HEK293 (cell line): ENCODE measurements around the gene RPS29.
A peak's percentile ranks its signal among the peaks of the same experiment; 100 is the strongest.

Experiments used
- BCL11A ChIP-seq: fragments of 450-650 bp; formaldehyde crosslinking; IDR thresholded peaks from 2 replicates; pipeline ENCODE4 v1.5.1; 2016; ENCODE audit warnings: low read depth, missing biosample characterization, missing genetic modification characterization
- CTCF ChIP-seq: fragments of 450-650 bp; formaldehyde crosslinking; IDR thresholded peaks from 2 replicates; pipeline ENCODE4 v1.5.1; 2016; ENCODE audit warnings: missing biosample characterization, missing genetic modification characterization
- EGR2 ChIP-seq: fragments of 450-650 bp; formaldehyde crosslinking; IDR thresholded peaks from 2 replicates; pipeline ENCODE4 v1.5.1; 2016; ENCODE audit warnings: low read depth, missing biosample characterization, missing genetic modification characterization
- GLI4 ChIP-seq: fragments of 450-650 bp; formaldehyde crosslinking; IDR thresholded peaks from 2 replicates; pipeline ENCODE4 v1.5.1; 2016; ENCODE audit warnings: missing biosample characterization, missing genetic modification characterization
- KLF9 ChIP-seq: fragments of 450-650 bp; formaldehyde crosslinking; IDR thresholded peaks from 2 replicates; pipeline ENCODE4 v1.5.1; 2016; ENCODE audit warnings: missing biosample characterization, missing genetic modification characterization, low read depth
- PATZ1 ChIP-seq: fragments of 450-650 bp; formaldehyde crosslinking; IDR thresholded peaks from 2 replicates; pipeline ENCODE4 v1.5.1; 2016; ENCODE audit warnings: missing biosample characterization, missing genetic modification characterization
- REST ChIP-seq: fragments of 450-650 bp; formaldehyde crosslinking; IDR thresholded peaks from 2 replicates; pipeline ENCODE4 v1.5.1; 2016; ENCODE audit warnings: missing biosample characterization, missing genetic modification characterization
- TRIM28 ChIP-seq: IDR thresholded peaks from 2 replicates; pipeline ENCODE4 v1.6.1; 2011; ENCODE audit warnings: low read length, control low read depth, borderline replicate concordance
- ZBTB11 ChIP-seq: fragments of 450-650 bp; formaldehyde crosslinking; conservative IDR thresholded peaks from 2 replicates; pipeline ENCODE4 v1.5.1; 2016; ENCODE audit warnings: low read depth, missing biosample characterization, missing genetic modification characterization
- ZBTB48 ChIP-seq: fragments of 450-650 bp; formaldehyde crosslinking; IDR thresholded peaks from 2 replicates; pipeline ENCODE4 v1.5.1; 2016; ENCODE audit warnings: missing biosample characterization, missing genetic modification characterization
- ZBTB6 ChIP-seq: fragments of 450-650 bp; formaldehyde crosslinking; IDR thresholded peaks from 2 replicates; pipeline ENCODE4 v1.5.1; 2017; ENCODE audit warnings: missing biosample characterization, missing genetic modification characterization
- ZBTB8A ChIP-seq: fragments of 450-650 bp; formaldehyde crosslinking; IDR thresholded peaks from 2 replicates; pipeline ENCODE4 v1.5.1; 2016; ENCODE audit warnings: missing biosample characterization, missing genetic modification characterization
- ZFHX2 ChIP-seq: fragments of 450-650 bp; formaldehyde crosslinking; conservative IDR thresholded peaks from 2 replicates; pipeline ENCODE4 v1.5.1; 2016; ENCODE audit warnings: missing biosample characterization, missing genetic modification characterization
- ZNF10 ChIP-seq: fragments of 450-650 bp; formaldehyde crosslinking; IDR thresholded peaks from 2 replicates; pipeline ENCODE4 v1.5.1; 2017; ENCODE audit warnings: missing biosample characterization, missing genetic modification characterization
- ZNF2 ChIP-seq: fragments of 450-650 bp; formaldehyde crosslinking; IDR thresholded peaks from 2 replicates; pipeline ENCODE4 v1.5.1; 2016; ENCODE audit warnings: missing biosample characterization, missing genetic modification characterization
- ZNF211 ChIP-seq: fragments of 450-650 bp; formaldehyde crosslinking; IDR thresholded peaks from 2 replicates; pipeline ENCODE4 v1.5.1; 2016; ENCODE audit warnings: low read depth, missing biosample characterization, missing genetic modification characterization
- ZNF274 ChIP-seq, 2 experiments: fragments of 200-500 bp in 1 of 2; fragments of 450-650 bp in 1 of 2; sonication (Bioruptor generic) in 1 of 2; formaldehyde crosslinking in 1 of 2; IDR thresholded peaks; 2 replicates each; pipeline versions ENCODE4 v1.5.1 to v1.6.1; 2014 to 2016; ENCODE audit warnings: borderline replicate concordance in 1 of 2, inconsistent platforms in 1 of 2, low read length in 1 of 2, missing biosample characterization in 1 of 2, missing genetic modification characterization in 1 of 2
- ZNF335 ChIP-seq: fragments of 450-650 bp; formaldehyde crosslinking; conservative IDR thresholded peaks from 2 replicates; pipeline ENCODE4 v1.5.1; 2016; ENCODE audit warnings: missing biosample characterization, missing genetic modification characterization
- ZNF596 ChIP-seq: fragments of 450-650 bp; IDR thresholded peaks from 2 replicates; pipeline ENCODE4 v1.5.0; 2018; ENCODE audit warnings: missing biosample characterization, mild to moderate bottlenecking, missing genetic modification characterization, moderate library complexity
- ZNF623 ChIP-seq: fragments of 450-650 bp; formaldehyde crosslinking; IDR thresholded peaks from 2 replicates; pipeline ENCODE4 v1.5.1; 2016; ENCODE audit warnings: missing biosample characterization, missing genetic modification characterization
- ZNF658 ChIP-seq: fragments of 450-650 bp; formaldehyde crosslinking; IDR thresholded peaks from 2 replicates; pipeline ENCODE4; 2016; ENCODE audit warnings: missing biosample characterization, missing genetic modification characterization
- ZNF660 ChIP-seq: fragments of 450-650 bp; IDR thresholded peaks from 2 replicates; pipeline ENCODE4 v1.5.1; 2018; ENCODE audit warnings: missing biosample characterization, mild to moderate bottlenecking, missing genetic modification characterization
- ZNF677 ChIP-seq: fragments of 450-650 bp; IDR thresholded peaks from 2 replicates; pipeline ENCODE4 v1.5.0; 2018; ENCODE audit warnings: missing biosample characterization, mild to moderate bottlenecking, missing genetic modification characterization, moderate library complexity
- ZNF76 ChIP-seq: fragments of 450-650 bp; formaldehyde crosslinking; IDR thresholded peaks from 2 replicates; pipeline ENCODE4; 2016; ENCODE audit warnings: low read depth, missing biosample characterization, missing genetic modification characterization, borderline replicate concordance

RPS29 gene

GRCh38 chr14:49620182-49621113 lies 34.3 kb upstream of the RPS29 start, which contains the start of the genes MGAT2 and RPL36AL (continued):
- TF ChIP-seq ZBTB11 (tag by site-specific recombination) (peak; percentile 78), BCL11A (tag by site-specific recombination) (peak; percentile 69; the same call in 1 of the 2 replicates), ZNF10 (tag by site-specific recombination) (peak; percentile 55; the same call in 1 of the 2 replicates), TRIM28 (no peak; the same call in 1 of the 2 replicates), ZNF596 (0 out of 2 replicates have a peak, but pooled peaks have one; percentile 28), ZBTB8A (peak; percentile 55), ZNF274 (IDR thresholded peaks at IDR 0.05; ENCODE audit: low read length) (no peak), ZNF274 (tag by site-specific recombination; IDR thresholded peaks at IDR 0.05; ENCODE audit: borderline replicate concordance) (no peak), ZNF658 (tag by site-specific recombination) (no peak), ZNF660 (tag by site-specific recombination) (0 out of 2 replicates have a peak, but pooled peaks have one; percentile 8), CTCF (peak; percentile 81), ZNF623 (tag by site-specific recombination) (0 out of 2 replicates have a peak, but pooled peaks have one; percentile 9), EGR2 (tag by site-specific recombination) (0 out of 2 replicates have a peak, but pooled peaks have one; percentile 15), ZNF211 (tag by site-specific recombination) (no peak), ZNF677 (tag by site-specific recombination) (no peak), ZNF335 (tag by site-specific recombination) (peak; percentile 87), REST (tag by site-specific recombination) (peak; percentile 71; the same call in 1 of the 2 replicates), GLI4 (tag by site-specific recombination) (peak; percentile 40; the same call in 1 of the 2 replicates), ZNF2 (tag by site-specific recombination) (peak; percentile 84), PATZ1 (tag by site-specific recombination) (peak; percentile 45; the same call in 1 of the 2 replicates), KLF9 (tag by site-specific recombination) (peak; percentile 46), ZBTB48 (peak; percentile 18; the same call in 1 of the 2 replicates), ZNF76 (tag by site-specific recombination) (peak; percentile 34; the same call in 1 of the 2 replicates), ZBTB6 (tag by site-specific recombination) (0 out of 2 replicates have a peak, but pooled peaks have one; percentile 7), ZFHX2 (tag by site-specific recombination) (0 out of 2 replicates have a peak, but pooled peaks have one; percentile 6)
